HG02884 (cell line): ENCODE data around the gene AOC3.
"Not testable (repeated sequence)": the region's sequence is repeated elsewhere in the genome, so short reads cannot be mapped to it uniquely, and the experiment has no call there.

ENCODE experiments used
- ATAC-seq: cut with Tn5 transposase; IDR thresholded peaks from one replicate; pipeline ENCODE4 v1.9.1; 2021; ENCODE audit warnings: mild to moderate bottlenecking, moderate library complexity; ENCODE audit not compliant: unreplicated experiment

AOC3 gene

DNA sequence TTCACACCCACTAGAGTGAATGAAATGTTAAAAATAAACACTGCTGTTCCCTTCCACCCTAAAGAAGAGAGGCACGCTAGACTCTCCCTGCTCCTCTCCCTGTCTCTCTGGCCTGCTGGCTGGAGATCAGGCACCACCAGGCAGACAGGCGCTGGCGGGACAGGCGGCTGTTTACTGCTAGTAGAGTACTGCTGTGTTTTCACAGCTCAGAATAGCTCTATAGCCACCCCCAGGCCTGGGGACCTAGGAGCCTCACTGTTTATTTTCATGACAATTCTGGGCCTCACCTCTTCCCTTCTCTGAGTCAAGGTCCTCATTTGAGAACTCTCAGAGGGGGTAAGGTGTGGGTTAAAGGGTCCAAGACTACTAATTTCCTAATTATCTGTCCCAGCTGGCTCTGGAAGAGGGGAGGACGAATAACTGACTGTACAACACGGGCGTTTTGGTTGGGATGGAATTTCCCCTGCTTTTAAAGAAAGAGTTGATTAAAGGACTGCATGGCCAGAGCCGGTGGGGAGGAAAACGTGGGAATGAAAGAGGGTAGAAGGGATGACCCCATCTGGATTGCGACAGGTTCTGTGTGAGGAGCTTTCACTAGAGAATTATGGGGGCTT, 40.6 kb downstream of the AOC3 start:
- ATAC-seq = no peak

DNA sequence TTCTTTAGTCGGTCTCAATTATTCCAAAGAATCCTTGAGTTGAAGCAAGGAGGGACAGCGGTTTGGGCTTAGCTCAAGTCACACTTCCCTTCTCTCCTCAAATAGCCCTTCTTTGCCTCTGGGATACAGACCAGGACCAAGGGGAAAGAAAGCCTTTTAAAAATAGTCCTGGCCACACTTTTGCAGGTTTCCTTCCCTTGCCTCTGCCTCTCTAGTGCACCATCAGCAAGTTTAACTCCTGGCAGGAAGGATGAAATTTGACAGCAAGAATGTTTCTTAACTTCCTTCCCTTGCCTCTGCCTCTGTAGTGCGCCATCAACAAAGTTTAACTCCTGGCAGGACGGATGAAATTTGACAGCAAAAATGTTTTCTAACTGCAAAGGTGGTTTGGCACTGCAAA, 42.4 kb downstream of the AOC3 start:
- no peak for ATAC-seq

DNA sequence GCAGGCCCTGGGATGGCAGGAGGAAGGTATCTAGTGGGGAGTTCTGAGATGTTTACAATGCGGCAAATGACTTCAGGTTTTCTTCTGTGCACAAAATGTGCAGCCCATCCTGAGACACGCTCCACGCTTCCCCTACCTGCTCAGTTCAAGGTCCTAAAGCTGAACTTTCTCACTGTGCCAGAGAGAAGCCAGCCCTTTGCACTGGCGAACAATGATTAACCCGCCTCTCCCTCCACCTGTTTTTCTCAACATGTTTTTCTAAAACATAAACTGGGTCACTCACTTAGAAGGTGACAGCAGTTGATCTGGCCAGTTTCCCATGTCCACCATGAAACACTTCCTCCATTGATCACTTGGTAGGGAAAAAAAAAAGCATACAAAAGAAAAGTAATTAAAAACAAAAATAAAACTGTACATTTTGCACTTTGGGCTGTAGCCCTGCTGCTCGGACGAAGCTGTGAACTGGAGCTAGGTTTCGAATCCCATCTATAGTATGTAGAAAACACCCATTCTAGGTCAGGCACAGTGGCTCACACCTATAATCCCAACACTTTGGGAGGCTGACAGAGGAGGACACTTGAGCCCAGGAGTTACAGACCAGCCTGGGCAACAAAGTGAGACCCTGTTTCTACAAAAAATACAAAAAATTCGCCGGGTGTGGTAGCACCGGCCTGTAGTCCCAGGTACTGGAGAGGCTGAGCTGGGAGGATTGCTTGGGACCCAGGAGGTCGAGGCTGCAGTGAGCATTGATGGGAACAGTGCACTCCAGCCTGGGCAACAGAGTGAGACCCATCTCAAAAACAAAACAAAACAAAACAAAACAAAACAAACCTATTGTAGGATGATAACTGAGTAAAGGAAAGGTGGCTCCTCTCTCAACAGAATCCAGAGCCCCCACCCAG, 43.5 kb downstream of the AOC3 start:
- no peak for ATAC-seq

DNA sequence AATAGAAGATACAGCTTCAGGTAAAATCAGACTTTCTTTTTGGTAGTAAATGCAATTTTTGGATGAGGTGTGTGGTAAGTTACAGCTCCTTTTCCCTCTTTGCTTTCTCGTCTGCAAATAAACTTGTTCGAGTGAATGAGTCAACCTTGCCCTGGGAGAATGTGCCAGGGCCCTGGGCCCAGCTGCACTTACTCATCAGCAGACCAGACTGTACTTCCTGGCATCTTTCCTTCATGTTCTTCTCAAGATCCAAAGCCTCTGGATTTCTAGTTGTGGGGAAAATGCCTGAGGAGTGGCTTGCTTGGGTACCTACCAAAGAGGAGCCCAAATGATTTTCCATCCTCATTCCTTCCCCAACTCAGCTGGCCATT, 44.2 kb downstream of the AOC3 start:
- no peak for ATAC-seq

DNA sequence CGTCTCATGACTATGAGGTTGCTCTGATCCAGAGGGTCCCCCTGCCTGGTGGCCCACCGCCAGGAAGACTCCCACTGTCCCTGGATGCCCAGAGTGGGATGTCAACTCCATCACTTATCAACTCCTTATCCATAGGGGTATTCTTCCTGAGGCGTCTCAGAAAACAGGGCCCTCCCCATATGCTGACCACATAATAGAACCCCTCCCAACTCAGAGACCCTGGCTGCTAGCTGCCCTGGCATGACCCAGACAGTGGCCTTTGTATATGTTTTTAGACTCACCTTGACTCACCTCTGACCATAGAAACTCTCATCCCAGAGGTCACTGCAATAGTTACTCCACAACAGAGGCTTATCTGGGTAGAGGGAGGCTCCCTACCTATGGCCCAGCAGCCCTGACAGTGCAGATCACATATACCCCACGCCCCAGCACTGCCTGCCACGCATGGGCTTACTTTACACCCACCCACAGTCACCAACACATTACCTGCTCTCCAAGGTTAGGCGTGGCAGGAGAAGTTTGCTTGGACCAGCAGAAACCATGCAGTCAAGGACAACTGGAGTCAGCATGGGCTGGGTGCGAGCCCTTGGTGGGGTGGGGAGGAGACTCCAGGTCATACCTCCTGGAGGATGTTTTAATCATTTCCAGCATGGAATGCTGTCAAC, 47.3 kb downstream of the AOC3 start:
- ATAC-seq = no peak

DNA sequence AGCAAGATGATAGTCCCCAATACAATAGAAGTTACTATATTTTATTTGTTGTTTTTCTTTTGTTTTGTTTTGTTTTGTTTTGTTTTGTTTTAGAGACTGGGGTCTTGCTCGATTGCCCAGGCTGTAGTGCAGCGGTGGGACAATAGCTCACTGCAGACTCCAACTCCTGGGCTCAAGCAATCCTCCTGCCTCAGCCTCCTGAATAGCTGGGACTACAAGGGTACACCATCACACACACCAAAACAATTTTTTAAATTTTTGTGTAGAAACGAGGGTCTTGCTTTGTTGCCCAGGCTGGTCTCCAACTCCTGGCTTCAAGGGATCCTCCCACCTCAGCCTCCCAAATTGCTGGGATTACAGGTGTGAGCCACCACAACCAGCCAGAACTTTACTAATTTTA, 49.0 kb downstream of the AOC3 start:
- not testable (repeated sequence) for ATAC-seq

DNA sequence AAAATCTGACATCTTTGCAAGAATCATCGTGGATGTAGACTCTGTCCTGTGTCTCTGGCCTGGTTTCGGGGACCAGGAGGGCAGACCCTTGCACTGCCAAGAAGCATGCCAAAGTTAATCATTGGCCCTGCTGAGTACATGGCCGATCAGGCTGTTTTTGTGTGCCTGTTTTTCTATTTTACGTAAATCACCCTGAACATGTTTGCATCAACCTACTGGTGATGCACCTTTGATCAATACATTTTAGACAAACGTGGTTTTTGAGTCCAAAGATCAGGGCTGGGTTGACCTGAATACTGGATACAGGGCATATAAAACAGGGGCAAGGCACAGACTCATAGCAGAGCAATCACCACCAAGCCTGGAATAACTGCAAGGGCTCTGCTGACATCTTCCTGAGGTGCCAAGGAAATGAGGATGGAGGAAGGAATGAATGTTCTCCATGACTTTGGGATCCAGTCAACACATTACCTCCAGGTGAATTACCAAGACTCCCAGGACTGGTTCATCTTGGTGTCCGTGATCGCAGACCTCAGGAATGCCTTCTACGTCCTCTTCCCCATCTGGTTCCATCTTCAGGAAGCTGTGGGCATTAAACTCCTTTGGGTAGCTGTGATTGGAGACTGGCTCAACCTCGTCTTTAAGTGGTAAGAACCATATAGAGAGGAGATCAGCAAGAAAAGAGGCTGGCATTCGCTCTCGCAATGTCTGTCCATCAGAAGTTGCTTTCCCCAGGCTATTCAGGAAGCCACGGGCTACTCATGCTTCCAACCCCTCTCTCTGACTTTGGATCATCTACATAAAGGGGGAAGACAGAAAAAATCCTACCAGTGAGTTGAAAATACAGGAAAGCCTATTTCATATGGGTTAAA, 49.7 kb downstream of the AOC3 start, which contains the start of gene G6PC1:
Gene G6PC1, plus strand, starts transcription at position 340 of the 872 bp plus-strand sequence. Its CDS starts 78 bp downstream, at position 418.
- no peak for ATAC-seq

DNA sequence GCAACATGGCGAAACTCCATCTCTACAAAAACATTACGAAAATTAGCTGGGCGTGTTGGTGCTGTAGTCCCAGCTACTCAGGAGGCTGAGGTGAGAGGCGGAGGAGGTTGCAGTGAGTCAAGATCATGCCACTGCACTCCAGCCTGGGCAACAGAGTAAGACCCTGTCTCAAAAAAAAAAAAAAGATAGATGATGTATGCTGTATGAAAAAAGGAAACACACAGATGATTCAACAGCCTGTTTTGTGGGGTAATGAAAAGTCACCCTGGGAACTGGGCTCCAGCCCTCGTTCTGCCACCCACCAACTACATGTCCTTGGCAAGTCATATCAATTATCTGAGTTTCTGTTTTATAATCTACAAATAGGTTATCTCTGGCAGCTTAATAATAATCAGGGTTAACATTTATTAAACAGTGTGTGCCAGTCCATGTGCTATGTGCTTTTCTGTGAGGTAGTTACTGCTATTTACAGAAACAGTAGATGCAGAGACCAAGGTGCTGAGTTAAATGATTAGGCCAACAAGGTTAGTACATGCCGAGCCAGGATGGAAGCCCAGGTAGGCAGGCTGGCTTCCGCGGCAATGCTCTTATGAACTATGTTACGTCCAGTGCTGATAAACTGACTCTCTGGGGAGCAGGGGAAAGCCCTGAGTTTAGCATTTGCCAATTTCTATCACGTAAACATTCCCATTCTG, 50.7 kb downstream of the AOC3 start:
- ATAC-seq = no peak

DNA sequence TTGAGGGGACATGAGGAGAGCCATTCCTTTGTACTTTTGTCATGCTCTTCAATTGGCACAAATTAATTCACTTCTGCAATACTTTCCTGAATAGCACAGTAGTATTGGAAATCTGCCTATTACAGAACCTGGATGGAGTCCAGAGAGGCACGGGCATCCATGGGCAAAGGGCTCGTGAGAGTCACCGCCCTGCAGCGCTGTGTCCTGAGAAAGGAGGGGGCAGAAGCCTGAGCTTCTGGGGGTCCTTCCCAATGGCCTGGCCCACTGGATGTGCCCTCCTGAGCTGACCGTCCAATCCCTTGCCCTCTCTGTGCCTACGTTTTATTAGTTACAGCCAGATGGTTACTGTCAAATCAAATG, 53.1 kb downstream of the AOC3 start:
- ATAC-seq = no peak

DNA sequence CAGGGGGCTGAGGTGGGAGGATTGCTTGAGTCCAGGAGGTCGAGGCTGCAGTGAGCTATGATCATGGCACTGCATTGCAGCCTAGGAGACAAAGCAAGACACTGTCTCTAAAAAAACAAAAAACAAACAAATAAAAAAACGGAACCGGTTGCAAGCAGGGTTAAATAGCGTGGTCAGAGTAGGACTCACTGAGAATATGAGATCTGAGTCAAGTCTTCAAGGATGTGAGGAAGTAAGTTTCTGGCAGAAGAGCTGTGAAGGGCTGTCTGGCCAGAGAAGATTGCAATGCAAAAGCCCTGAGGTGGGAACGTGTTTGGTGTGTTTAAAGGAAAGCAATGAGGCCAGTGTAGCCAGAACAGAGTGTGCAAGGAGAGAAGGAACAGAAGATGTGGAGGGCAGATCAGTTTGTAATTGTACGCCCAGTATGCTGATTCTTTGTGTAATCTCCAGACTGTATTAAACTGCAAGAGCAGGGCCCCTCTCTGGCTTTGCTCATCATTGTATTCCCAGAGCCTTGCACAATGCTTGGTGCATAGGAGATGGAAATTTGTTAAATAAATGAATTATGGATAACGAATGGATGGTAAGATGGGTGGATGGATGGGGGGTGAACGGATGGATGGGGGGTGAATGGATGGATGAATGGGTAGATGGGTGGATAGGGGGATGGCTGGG, 55.9 kb downstream of the AOC3 start:
- no peak for ATAC-seq
